ENCODE data around the gene MT1B. TPM values are rescaled to one million over a fixed set of nuclear protein-coding genes. Genes with fewer than 3 reads are reported as not detected.

MT1B gene
- total RNA-seq, 2 donors from 2014 or later, result not detected

GRCh38 chr16:56689171-56689570, 37.5 kb downstream of the MT1B start:
- no peak for ATAC-seq (ENCODE audit: insufficient number of reproducible peaks, low FRiP score, low read depth)
- Histone ChIP-seq H3K36me3 (no peaks in the 10 kb centered on the region), H3K27ac (no peak overlapping the region), H3K4me1 (ENCODE audit: control insufficient read depth in 1 of 2, low read depth in 2 of 2) (peaks cover 13 to 19% of the 10 kb centered on the region in 2 donors), H3K27me3 (replicated peaks; ENCODE audit: insufficient read depth) (no peaks in the 10 kb centered on the region), H3K4me3 (no peak overlapping the region), H3K9me3 (no peaks in the 10 kb centered on the region)
- DNase-seq (ENCODE audit: low spot score), result no peak
- TF ChIP-seq CTCF (IDR thresholded peaks at IDR 0.05), result no peak

GRCh38 chr16:56690420-56691122, 38.9 kb downstream of the MT1B start:
- Histone ChIP-seq H3K9me3 (no peaks in the 10 kb centered on the region), H3K36me3 (no peaks in the 10 kb centered on the region), H3K27ac (no peak overlapping the region), H3K27me3 (replicated peaks; ENCODE audit: insufficient read depth) (no peaks in the 10 kb centered on the region), H3K4me1 (ENCODE audit: control insufficient read depth in 1 of 2, low read depth in 2 of 2) (peaks cover 3 to 7% of the 10 kb centered on the region in 2 donors), H3K4me3 (no peak overlapping the region)
- no peak for ATAC-seq (ENCODE audit: insufficient number of reproducible peaks, low FRiP score, low read depth)
- TF ChIP-seq CTCF (IDR thresholded peaks at IDR 0.05), result no peak
- no peak for DNase-seq (ENCODE audit: low spot score)

- ATAC-seq (ENCODE audit: insufficient number of reproducible peaks, low FRiP score, low read depth) (no peak), DNase-seq (ENCODE audit: low spot score) (no peak)
- Histone ChIP-seq H3K9me3 (no peaks in the 10 kb centered on the region), H3K4me3 (no peak overlapping the region), H3K27ac (no peak overlapping the region), H3K36me3 (no peaks in the 10 kb centered on the region), H3K4me1 (ENCODE audit: control insufficient read depth in 1 of 2, low read depth in 2 of 2) (no peaks in the 10 kb centered on the region), H3K27me3 (replicated peaks; ENCODE audit: insufficient read depth) (no peaks in the 10 kb centered on the region)
- no peak for TF ChIP-seq CTCF (IDR thresholded peaks at IDR 0.05)
These were observed 40.2 kb downstream of the MT1B start for GRCh38 chr16:56691885-56692284.

GRCh38 chr16:56695246-56695645, 43.6 kb downstream of the MT1B start:
- Histone ChIP-seq H3K4me1 (ENCODE audit: control insufficient read depth in 1 of 2, low read depth in 2 of 2) (no peaks in the 10 kb centered on the region), H3K4me3 (no peak overlapping the region), H3K27me3 (replicated peaks; ENCODE audit: insufficient read depth) (no peaks in the 10 kb centered on the region), H3K9me3 (peaks cover 5% of the 10 kb centered on the region), H3K36me3 (no peaks in the 10 kb centered on the region), H3K27ac (no peak overlapping the region)
- no peak for ATAC-seq (ENCODE audit: insufficient number of reproducible peaks, low FRiP score, low read depth)
- no peak for DNase-seq (ENCODE audit: low spot score)
- no peak for TF ChIP-seq CTCF (IDR thresholded peaks at IDR 0.05)

- Histone ChIP-seq H3K36me3 (no peaks in the 10 kb centered on the region), H3K27me3 (replicated peaks; ENCODE audit: insufficient read depth) (no peaks in the 10 kb centered on the region), H3K4me1 (ENCODE audit: control insufficient read depth in 1 of 2, low read depth in 2 of 2) (no peaks in the 10 kb centered on the region), H3K27ac (no peak overlapping the region), H3K9me3 (peaks cover 5% of the 10 kb centered on the region), H3K4me3 (no peak overlapping the region)
- no peak for DNase-seq (ENCODE audit: low spot score)
- no peak for TF ChIP-seq CTCF (IDR thresholded peaks at IDR 0.05)
- no peak for ATAC-seq (ENCODE audit: insufficient number of reproducible peaks, low FRiP score, low read depth)
These were observed 45.9 kb downstream of the MT1B start for GRCh38 chr16:56697456-56698155.

Data from thoracic aorta (tissue), 2 donors.